Kidney (tissue), 14 donors: ENCODE data around the gene CACNG6. TPM values are rescaled to one million over a fixed set of nuclear protein-coding genes. Genes with fewer than 3 reads are reported as not detected.

Experiments used
- DNase-seq, 5 donors: peaks; one replicate each; pipeline ENCODE4 v3.0.0-alpha.2; 2013 to 2020
- FAIRE-seq: peaks from 2 replicates; lab custom pipeline; 2012; peaks lifted over from hg19 to GRCh38; lab: Jason Lieb, UNC
- H3K27ac ChIP-seq, 2 donors: one replicate each; pipeline ENCODE4 v1.7.0; 2013; ENCODE audit warnings: low read depth in 2 of 2, low read length in 2 of 2, inconsistent platforms in 1 of 2
- H3K27me3 ChIP-seq: one replicate; pipeline ENCODE4 v1.7.1; 2013; ENCODE audit warnings: low read length, inconsistent platforms; ENCODE audit not compliant: control insufficient read depth, insufficient read depth
- H3K36me3 ChIP-seq, 3 donors: one replicate each; pipeline versions ENCODE4 v1.7.0 to v1.7.1; 2013; ENCODE audit warnings: low read length in 3 of 3, control low read depth in 1 of 3, inconsistent platforms in 1 of 3; ENCODE audit not compliant: insufficient read depth in 3 of 3, control insufficient read depth in 2 of 3
- H3K4me1 ChIP-seq, 3 donors: one replicate each; pipeline versions ENCODE4 v1.7.0 to v1.7.1; 2013; ENCODE audit warnings: low read length in 3 of 3, inconsistent platforms in 1 of 3, low read depth in 1 of 3; ENCODE audit not compliant: control insufficient read depth in 2 of 3, insufficient read depth in 2 of 3
- H3K4me3 ChIP-seq, 3 donors: one replicate each; pipeline versions ENCODE4 v1.7.0 to v1.8.1; 2013; ENCODE audit warnings: low read length in 3 of 3, control low read depth in 1 of 3, inconsistent platforms in 1 of 3
- H3K9ac ChIP-seq, 3 donors: one replicate each; pipeline versions ENCODE4 v1.7.0 to v1.7.1; 2013; ENCODE audit warnings: low read length in 3 of 3, control low read depth in 1 of 3, inconsistent platforms in 1 of 3
- H3K9me3 ChIP-seq, 3 donors: one replicate each; pipeline versions ENCODE4 v1.7.0 to v1.7.1; 2013; ENCODE audit warnings: low read length in 3 of 3, control low read depth in 1 of 3, inconsistent platforms in 1 of 3; ENCODE audit not compliant: control insufficient read depth in 2 of 3, insufficient read depth in 1 of 3
- CTCF ChIP-seq: IDR thresholded peaks from 3 replicates; pipeline ENCODE4 v1.5.1; 2012; ENCODE audit warnings: mild to moderate bottlenecking, moderate library complexity, borderline replicate concordance; ENCODE audit not compliant: insufficient read depth; ENCODE audit errors: extremely low read depth
- intact Hi-C: fragments of 100-400 bp; cut with DNase I; formaldehyde crosslinking; loops from one replicate; pipeline ENCODE4 v1.11.1; 2022
- polyA plus RNA-seq: library from polyadenylated mRNA; stranded (reverse); fragments of 350-450 nt; fragmentation: Illumina TruSeq; extraction: RNeasy Lipid Tissue Mini Kit (QIAGEN cat#74804); gene quantifications from one replicate; pipeline ENCODE4 v1.2.3, GENCODE V29; 2014; ENCODE audit warnings: low read depth, low replicate concordance; ENCODE audit not compliant: insufficient read depth
- total RNA-seq: library from RNA; stranded (reverse); fragmentation: NEBNext Ultra II Directional; extraction: Animal tissue kit (Norgen Biotek cat#: 25700); gene quantifications from one replicate; pipeline ENCODE4 v1.2.1, GENCODE V29; 2021
- donor health status: control.
- donor health status: control.
- donor health status: control.
- donor health status: control.
- donor health status: control.
- donor health status: DM: yes; HTN: yes; CAD: no.
- donor health status: Normal renal cell carcinoma (clear cell type).

The CACNG6 gene
- total and polyA plus RNA-seq, 2 donors from 2014 or later, result not detected

- no peak for TF ChIP-seq CTCF
- intact Hi-C loops, result no loop called here
- Histone ChIP-seq H3K9me3 (no peaks in the 10 kb centered on the region), H3K4me3 (no peak overlapping the region), H3K36me3 (no peaks in the 10 kb centered on the region), H3K27me3 (no peaks in the 10 kb centered on the region), H3K27ac (no peak overlapping the region), H3K4me1 (no peaks in the 10 kb centered on the region), H3K9ac (no peak overlapping the region)
- no peak for FAIRE-seq
- DNase-seq, result no peak
Measured at GRCh38 chr19:53998223-53998622, 6.8 kb downstream of the CACNG6 start.

DNA sequence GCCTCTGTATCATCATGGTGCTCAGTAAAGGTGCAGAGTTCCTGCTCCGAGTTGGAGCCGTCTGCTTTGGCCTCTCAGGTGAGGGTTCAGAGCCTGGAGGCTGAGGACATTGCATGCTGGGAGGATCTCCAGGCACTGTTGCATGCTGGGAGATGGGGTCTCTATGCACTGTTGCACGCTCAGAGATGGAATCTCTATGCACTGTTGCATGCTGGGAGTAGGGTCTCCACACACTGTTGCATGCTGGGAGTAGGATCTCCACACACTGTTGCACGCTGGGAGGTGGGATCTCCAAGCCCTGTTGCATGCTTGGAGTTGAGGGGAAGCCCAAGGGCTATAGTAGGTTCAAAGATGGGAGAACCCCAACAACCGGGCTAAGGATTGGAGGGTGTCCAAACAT, 8.3 kb downstream of the CACNG6 start:
- Histone ChIP-seq H3K27ac (no peak overlapping the region), H3K4me3 (no peak overlapping the region), H3K9me3 (no peaks in the 10 kb centered on the region), H3K9ac (no peak overlapping the region), H3K36me3 (no peaks in the 10 kb centered on the region), H3K4me1 (no peaks in the 10 kb centered on the region), H3K27me3 (no peaks in the 10 kb centered on the region)
- intact Hi-C loops, result no loop called here
- no peak for TF ChIP-seq CTCF
- no peak for DNase-seq
- no peak for FAIRE-seq

- Histone ChIP-seq H3K9ac (no peak overlapping the region), H3K4me1 (no peaks in the 10 kb centered on the region), H3K27ac (no peak overlapping the region), H3K36me3 (no peaks in the 10 kb centered on the region), H3K27me3 (no peaks in the 10 kb centered on the region), H3K9me3 (no peaks in the 10 kb centered on the region), H3K4me3 (no peak overlapping the region)
- FAIRE-seq (no peak), DNase-seq (no peak)
- intact Hi-C loops, result no loop called here
- no peak for TF ChIP-seq CTCF
Measured at GRCh38 chr19:54001496-54001895, 10.1 kb downstream of the CACNG6 start.
